NCI-H2107 treated with DMSO at 0.1 percent for 48 hours (cell line): ENCODE results near the gene SPINK9.

ENCODE experiments used
- DNase-seq: peaks from one replicate; lab custom pipeline; 2025; ENCODE audit not compliant: unreplicated experiment; lab: John Stamatoyannopoulos, UW

The SPINK9 gene

DNA sequence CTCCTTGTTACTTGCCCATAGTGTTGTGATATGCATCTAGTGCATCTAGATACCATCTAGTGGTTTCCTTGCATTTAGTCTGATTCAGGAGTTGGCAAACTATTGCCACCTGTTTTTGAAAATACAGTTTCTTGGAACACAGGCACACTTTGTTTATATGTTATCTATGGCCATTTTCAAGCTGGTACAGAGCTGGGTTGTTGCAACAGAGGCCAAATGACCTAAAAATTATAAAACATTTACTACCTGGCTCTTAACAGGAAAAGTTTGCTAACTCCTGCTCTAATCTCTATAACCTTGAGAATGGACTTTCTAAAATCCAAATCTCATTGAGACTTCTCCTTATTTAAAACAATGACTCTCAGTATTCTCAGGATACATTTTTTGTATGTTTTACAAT is 29.0 kb downstream of the SPINK9 start:
- DNase-seq: no peak

- no peak for DNase-seq
Observed at GRCh38 chr5:148368299-148368698, 32.9 kb downstream of the SPINK9 start.

DNA sequence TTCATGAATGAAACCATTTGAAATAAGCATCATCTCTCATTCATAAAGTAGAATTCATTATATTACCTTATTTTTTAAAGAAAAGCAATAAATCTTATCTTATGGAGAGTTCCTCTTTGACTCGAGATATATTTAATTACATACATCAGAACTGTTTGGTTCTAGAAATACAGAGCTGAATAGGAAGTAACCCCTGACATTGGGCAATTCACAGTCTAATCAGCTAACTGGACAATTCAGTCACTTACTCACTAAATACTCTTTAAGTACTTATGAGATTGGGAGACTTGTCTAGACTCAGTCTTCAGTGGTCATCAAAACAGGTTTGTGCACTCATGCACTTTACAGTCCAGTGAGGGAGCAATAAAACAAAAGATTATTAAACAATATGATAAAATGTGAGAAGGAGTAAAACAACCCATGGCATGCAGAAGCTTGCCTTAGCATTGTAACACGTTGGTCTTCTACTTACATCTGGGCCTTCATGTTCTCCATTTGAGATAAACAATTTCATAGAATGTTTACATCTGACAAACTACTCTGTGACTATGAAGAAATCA is 36.9 kb downstream of the SPINK9 start:
- no peak for DNase-seq

- DNase-seq: no peak
Observed at GRCh38 chr5:148372893-148373292, 37.5 kb downstream of the SPINK9 start.

DNA sequence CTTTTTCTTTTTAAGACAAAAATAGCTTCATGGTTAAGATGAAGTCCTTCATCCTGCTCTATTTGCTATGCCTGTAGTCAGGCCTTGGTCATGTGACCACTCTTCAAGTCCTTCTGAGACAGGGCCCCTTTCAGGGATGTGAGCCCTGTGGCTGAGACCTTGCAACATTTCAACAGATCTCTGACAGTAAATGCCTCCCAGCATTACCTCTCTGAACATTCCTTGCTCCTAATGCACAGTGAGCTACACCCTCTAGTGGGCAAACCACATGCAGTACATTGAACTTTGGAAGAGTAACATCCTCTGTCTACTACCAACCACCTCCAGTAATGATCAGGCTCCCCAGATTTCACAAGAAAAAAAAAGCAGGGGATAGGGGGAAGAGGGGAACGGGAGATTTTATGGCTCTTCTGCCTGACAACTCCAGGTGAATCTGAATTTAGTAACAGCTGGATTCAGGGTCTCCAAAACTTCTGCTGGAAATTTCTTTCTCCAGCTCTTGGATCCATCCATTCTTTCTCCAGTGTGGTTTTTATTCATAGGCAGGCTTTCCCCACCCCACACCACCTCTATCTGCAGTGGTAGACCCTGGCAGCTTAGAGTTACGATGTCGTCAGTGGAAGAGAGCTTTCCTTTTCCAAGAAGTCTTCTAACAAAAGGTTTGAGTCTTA is 39.5 kb downstream of the SPINK9 start:
- DNase-seq: peak; percentile 7

DNA sequence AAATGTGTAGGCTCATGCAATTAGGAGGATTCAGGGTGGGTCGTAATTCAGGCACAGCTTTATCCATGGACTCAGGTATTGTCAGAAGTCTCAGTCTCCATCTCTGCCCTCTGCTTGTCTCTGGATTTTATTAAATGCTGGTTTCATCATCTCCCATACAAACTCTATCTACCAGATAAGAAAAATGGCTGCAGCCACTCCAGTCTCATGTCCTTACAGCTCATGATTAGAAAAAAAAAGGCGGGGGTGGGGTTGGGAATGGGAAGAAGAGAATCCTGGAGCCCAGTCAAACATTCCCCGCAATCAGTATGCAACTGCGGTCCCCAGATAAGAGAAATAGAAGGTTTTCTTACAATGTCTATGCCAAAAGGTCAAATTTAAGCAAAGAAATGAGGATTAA is 40.8 kb downstream of the SPINK9 start:
- no peak for DNase-seq

GRCh38 chr5:148378670-148379069 is 43.3 kb downstream of the SPINK9 start:
- DNase-seq: no peak

DNA sequence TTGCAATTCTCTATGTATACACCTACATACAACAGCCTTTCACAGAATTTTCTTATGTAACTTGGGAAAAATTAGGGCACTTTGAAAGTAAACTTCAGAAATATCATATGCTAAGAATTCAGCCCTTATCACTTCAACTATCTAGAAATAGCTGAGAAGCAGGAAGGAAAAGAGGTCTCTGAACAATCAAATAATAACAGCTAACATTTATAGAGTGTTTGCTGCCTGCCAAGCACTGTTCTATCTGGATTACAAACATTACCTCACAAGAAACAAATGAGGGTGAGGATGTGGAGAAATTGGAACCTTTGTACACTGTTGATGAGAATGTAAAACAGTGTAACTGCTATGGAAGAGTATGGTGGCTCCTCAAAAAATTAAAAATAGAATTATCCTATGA is 44.0 kb downstream of the SPINK9 start:
- no peak for DNase-seq

DNA sequence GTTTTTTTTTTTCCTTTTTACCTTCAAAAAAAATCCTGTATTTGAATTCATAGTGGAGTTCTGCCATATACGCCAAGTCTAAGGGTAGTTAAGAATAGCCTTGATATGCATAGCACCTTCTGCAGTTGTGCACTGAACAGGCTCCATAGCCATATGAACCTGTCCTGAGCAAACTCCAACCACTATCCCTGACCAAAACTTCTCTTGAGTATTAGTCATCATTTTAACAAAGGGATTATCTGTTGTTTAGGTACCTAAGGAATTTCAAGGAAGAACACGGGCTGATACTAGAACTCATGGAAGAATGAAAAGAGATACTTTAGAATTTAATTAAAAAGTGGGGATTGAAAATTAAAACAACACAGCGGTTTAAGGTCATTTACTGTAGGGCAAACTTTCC is 46.5 kb downstream of the SPINK9 start:
- no peak for DNase-seq

- DNase-seq: no peak
Observed at GRCh38 chr5:148382961-148383360, 47.6 kb downstream of the SPINK9 start.

GRCh38 chr5:148383564-148384379 is 48.4 kb downstream of the SPINK9 start, which contains the start of gene FBXO38:
FBXO38 (plus strand) TSS chr5:148383958; CDS start chr5:148394777, 10,819 bp downstream.
- DNase-seq: peak; percentile 85

- no peak for DNase-seq
Observed at GRCh38 chr5:148384380-148384737, 49.0 kb downstream of the SPINK9 start.

GRCh38 chr5:148385094-148385493 is 49.7 kb downstream of the SPINK9 start:
- DNase-seq: no peak

- no peak for DNase-seq
Observed at GRCh38 chr5:148386041-148386440, 50.7 kb downstream of the SPINK9 start.

- no peak for DNase-seq
Observed at GRCh38 chr5:148387325-148387724, 52.0 kb downstream of the SPINK9 start.

GRCh38 chr5:148388696-148389095 is 53.3 kb downstream of the SPINK9 start:
- DNase-seq: no peak
